DOHH2 (cell line): ENCODE results near the gene NBEAL1.
"Not testable (repeated sequence)": the region's sequence is repeated elsewhere in the genome, so short reads cannot be mapped to it uniquely, and the experiment has no call there.

ENCODE experiments used
- CTCF ChIP-seq: fragments of 200-600 bp; sonication (generic); IDR thresholded peaks from one replicate; pipeline ENCODE4 v1.5.1; 2014; ENCODE audit warnings: antibody characterized with exemption, mild to moderate bottlenecking, low read depth, low read length; ENCODE audit not compliant: poor library complexity, severe bottlenecking
- EZH2phosphoT487 ChIP-seq: fragments of 200-600 bp; sonication (generic); IDR thresholded peaks from 2 replicates; pipeline ENCODE4 v1.6.1; 2017; ENCODE audit warnings: borderline replicate concordance, mild to moderate bottlenecking, antibody characterized with exemption, low read length, moderate library complexity, mixed read lengths

GRCh38 chr2:203229674-203230073 is 215.0 kb downstream of the NBEAL1 start:
- not testable (repeated sequence) for TF ChIP-seq CTCF, EZH2phosphoT487
